Cardiac fibroblast (primary cell): ENCODE data around the gene SLC2A13.

Source experiments
- DNase-seq, 2 donors: peaks; one replicate each; pipeline versions ENCODE4 v3.0.0 to v3.0.0-alpha.2; 2010; ENCODE audit warnings: low read depth in 2 of 2
- H3K4me3 ChIP-seq, 2 donors: replicated peaks in 1 of 2; 1 replicate in 1 of 2; 2 replicates in 1 of 2; pipeline ENCODE4 v1.5.1; 2011; ENCODE audit warnings: low read depth in 2 of 2, low read length in 2 of 2, mild to moderate bottlenecking in 2 of 2, moderate library complexity in 1 of 2
- TF ChIP-seq, protein P1 (sequence below): IDR thresholded peaks from one replicate; pipeline ENCODE4 v1.5.1; 2011; ENCODE audit warnings: low read depth, mild to moderate bottlenecking, low read length, inconsistent platforms

SLC2A13 gene

DNA sequence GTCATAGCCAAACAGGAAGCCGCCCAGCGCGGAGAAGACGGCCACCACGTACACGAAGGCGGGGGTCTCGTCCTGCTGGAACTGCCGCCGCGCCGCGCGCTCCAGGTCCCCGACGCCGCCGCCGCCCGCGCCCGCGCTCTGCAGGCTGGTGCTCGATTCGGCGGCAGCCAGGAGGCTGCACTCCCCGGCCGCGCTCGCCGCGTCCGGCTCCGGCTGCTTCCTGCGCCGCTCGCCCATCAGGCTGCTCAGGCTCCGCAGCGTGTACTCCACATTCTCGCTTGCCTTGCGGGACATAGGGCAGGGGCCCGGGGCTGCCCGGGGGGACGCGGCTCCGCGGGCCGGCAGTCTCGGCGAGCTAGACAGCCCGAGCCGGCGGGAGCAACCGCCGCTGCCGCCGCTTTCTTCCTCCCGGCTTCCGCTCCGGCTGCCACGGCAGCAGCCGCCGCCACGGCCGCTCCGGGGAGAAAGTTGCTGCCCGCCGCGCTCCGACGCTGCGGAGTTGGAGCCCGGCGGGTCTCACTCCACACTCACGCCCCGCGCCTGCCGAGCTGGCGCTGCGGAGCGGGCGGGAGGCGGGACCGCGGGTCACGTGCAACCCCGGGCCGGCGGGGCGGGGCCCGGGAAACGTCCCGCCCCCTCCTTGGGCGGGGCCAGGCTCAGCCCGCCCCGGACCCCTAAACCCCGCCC, at the start of gene SLC2A13:
Gene SLC2A13, minus strand, starts transcription at position 567 of the 687 bp plus-strand sequence. Its CDS starts 273 bp downstream, at position 294.
- TF ChIP-seq, protein P1, sequence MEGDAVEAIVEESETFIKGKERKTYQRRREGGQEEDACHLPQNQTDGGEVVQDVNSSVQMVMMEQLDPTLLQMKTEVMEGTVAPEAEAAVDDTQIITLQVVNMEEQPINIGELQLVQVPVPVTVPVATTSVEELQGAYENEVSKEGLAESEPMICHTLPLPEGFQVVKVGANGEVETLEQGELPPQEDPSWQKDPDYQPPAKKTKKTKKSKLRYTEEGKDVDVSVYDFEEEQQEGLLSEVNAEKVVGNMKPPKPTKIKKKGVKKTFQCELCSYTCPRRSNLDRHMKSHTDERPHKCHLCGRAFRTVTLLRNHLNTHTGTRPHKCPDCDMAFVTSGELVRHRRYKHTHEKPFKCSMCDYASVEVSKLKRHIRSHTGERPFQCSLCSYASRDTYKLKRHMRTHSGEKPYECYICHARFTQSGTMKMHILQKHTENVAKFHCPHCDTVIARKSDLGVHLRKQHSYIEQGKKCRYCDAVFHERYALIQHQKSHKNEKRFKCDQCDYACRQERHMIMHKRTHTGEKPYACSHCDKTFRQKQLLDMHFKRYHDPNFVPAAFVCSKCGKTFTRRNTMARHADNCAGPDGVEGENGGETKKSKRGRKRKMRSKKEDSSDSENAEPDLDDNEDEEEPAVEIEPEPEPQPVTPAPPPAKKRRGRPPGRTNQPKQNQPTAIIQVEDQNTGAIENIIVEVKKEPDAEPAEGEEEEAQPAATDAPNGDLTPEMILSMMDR, result no peak
- peak; percentile 59 to 78 for DNase-seq
- H3K4me3 ChIP-seq, result peak within 1 kb of the TSS; percentile 82 to 83

DNA sequence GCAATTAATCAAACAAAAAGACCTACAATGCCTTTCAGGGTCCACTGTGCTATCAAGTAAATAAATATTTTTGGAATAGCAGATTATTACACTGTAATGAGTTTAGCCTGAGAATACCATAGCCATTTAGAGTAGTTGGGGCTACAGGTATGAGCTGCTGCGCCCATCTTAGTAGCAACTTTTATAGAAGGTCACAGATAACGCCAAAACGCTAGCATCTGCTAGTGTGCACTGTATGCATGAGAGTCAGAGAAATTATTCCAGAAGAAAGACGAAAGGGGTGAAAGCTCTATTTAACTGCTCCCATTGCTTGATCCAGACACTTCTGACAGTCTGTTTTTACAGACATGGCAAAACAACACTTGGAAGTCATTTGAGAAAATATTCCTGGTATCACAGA, 48.5 kb upstream of the SLC2A13 start:
- no peak overlapping the region for H3K4me3 ChIP-seq
- DNase-seq, result no peak
- TF ChIP-seq, protein P1, result no peak

- TF ChIP-seq, protein P1, result no peak
- H3K4me3 ChIP-seq, result no peak overlapping the region
- peak in 1 of 2 donors; percentile 20 for DNase-seq
Measured at GRCh38 chr12:40153432-40153831, 47.6 kb upstream of the SLC2A13 start.

- DNase-seq, result peak; percentile 58 to 71
- TF ChIP-seq, protein P1, result peak; percentile 70
Measured at GRCh38 chr12:40152783-40153383, 47.0 kb upstream of the SLC2A13 start.

DNA sequence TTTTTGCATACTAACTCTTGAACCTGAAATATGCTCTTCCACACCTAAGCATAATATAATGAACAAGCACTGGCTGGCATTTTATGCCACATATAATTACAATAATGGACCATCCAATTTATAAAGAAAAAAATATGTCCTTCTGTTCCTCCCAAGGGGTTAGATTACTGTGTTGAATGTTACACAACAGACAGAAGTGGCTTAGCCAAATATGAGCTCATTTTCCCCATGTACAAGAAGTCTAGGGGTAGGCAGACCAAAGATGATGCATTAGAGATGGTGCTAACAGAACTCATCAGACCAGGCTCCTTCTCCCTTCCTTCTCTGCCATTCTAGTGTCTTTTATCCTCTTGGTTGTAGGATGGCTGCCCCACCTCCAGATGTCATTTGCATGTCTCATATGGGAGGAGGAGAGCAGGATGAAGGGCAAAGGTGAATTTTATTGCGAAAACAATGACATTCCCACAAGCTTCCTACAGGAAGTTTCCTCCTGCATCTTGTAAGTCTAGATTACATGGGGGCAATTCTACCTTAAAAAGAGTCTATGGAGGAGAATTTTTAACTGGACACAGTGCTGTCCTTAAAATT, 43.9 kb upstream of the SLC2A13 start:
- peak; percentile 14 to 62 for DNase-seq
- H3K4me3 ChIP-seq, result no peak overlapping the region

More at GRCh38 chr12:40152783-40153383, 47.0 kb upstream of the SLC2A13 start:
- no peak overlapping the region for H3K4me3 ChIP-seq

GRCh38 chr12:40146800-40147797, 41.2 kb upstream of the SLC2A13 start:
- TF ChIP-seq, protein P1, result no peak

More for the DNA sequence above, 43.9 kb upstream of the SLC2A13 start:
- TF ChIP-seq, protein P1, result no peak

More at GRCh38 chr12:40146800-40147797, 41.2 kb upstream of the SLC2A13 start:
- DNase-seq, result no peak
- H3K4me3 ChIP-seq, result no peak overlapping the region
